Stimulated activated CD4-positive, alpha-beta T cell treated with anti-CD3 and anti-CD28 coated beads, Interleukin-4, amount 100 ng/mL, for 48 hours (primary cell): ENCODE data around the gene KCNK7.
A peak's percentile ranks its signal among the peaks of the same experiment; 100 is the strongest.

ENCODE experiments used
- DNase-seq, 2 donors: peaks; one replicate each; pipeline ENCODE4 v3.0.0-alpha.2; 2020; ENCODE audit warnings: low read depth in 2 of 2

KCNK7 gene

DNA sequence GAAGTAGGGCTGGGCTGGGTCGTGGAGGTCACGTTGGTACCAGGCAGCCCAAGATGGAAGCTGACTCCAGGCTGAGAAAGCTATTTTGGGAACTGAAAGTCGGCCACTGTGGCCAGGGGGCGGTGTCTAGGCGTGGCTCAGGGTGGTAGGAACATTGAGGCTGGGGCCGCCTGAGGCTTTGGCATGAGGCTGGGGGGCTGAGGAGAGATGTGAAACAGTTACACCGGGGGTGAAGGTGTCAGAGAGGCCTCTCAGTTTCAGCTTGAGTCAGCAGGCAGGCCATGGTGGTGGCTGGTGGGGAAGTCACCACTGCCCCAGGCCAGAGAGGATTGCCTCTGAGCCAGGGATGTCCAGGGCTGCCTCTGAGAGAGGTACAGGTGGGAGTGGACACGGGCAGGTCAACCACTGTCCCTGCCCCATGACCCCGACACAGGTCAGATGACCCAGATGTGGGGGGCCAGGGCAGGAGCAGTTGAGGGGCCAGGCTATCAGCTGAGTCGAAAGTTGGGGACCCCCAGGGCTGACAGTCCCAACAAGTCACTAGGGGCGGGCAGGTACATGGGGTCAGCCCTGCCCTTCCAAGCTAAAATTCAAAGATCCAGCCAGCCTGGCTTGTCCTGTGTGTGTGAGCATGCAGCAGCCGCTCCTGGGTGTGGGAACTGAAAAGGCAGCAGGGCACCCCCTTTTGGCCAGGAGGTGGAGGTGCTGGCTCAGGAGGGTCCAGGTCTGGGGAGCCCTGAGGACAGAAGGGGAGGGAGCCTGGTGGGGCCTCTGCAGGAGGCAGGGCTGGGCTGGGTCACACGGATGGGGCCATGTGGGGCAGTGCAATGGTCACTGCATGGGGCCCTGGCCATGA is 7.2 kb downstream of the KCNK7 start:
- peak; percentile 67 to 68 for DNase-seq

DNA sequence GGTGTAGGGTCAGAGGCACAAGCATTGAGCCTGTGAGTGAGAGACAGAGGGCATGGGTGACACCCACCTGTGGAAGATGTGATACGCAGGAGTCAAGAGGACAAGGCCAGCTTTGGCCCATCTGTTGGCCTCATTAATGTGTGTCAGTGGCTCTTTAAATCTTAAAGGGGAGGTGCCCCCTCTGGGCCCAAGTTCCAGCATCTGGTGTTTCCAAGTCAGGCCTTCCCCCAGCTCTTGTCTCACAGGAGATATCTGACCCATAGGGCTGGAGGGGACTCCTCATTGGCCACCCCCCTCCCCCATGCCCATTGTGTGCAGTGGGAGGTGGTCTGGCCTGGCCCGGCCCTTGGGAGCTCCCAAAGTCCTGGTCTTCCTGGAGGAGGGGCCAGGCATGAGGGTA is 8.9 kb downstream of the KCNK7 start:
- DNase-seq, result no peak

GRCh38 chr11:65586247-65586630 is 9.4 kb downstream of the KCNK7 start:
- no peak for DNase-seq

GRCh38 chr11:65585396-65586246 is 10.0 kb downstream of the KCNK7 start:
- no peak for DNase-seq

- no peak for DNase-seq
Observed at GRCh38 chr11:65584723-65585171, 10.9 kb downstream of the KCNK7 start.

DNA sequence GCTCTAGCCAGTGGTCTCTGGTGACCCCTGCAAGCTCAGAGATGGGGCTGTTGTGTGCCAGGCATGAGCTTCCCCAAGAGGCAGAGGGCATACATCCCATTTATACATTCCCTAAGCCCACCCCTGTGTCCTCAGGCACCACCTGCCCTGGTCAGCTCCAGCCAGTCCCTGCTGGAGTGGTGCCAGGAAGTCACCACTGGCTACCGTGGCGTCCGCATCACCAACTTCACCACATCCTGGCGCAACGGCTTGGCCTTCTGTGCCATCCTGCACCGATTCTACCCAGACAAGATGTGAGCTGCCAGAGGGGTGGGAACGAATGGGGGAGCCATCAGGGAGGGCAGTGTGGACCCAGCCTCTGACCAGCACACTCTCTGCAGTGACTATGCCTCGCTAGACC is 11.5 kb downstream of the KCNK7 start:
- DNase-seq, result no peak

GRCh38 chr11:65583589-65583988 is 12.0 kb downstream of the KCNK7 start:
- no peak for DNase-seq

GRCh38 chr11:65581928-65582327 is 13.7 kb downstream of the KCNK7 start:
- DNase-seq, result no peak

- DNase-seq, result no peak
Observed at GRCh38 chr11:65580756-65581155, 14.8 kb downstream of the KCNK7 start.

DNA sequence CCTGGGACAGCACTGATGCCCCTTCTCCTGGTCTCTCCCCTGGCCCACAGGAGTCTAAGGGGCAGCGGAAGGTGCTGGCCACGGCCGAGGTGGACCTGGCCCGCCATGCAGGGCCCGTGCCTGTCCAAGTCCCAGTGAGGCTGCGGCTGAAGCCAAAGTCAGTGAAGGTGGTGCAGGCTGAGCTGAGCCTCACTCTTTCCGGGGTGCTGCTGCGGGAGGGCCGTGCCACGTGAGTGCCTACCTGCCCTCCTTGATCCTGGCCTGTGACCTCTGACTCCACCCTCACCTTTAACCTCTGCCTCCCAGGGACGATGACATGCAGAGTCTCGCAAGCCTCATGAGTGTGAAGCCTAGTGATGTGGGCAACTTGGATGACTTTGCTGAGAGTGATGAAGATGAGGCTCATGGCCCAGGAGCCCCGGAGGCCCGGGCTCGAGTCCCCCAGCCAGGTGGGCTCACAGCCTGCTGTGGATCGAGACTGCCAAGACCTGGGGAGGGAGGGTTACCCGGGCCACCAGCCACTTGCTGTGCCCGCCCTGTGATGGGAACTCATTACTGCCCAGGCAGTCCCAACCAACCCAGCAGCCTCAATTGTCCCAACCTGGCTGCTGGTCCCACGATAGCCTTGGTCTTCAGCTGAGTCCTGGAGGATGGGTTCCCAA is 15.4 kb downstream of the KCNK7 start:
- DNase-seq, result no peak

GRCh38 chr11:65579291-65579690 is 16.3 kb downstream of the KCNK7 start:
- DNase-seq, result no peak

DNA sequence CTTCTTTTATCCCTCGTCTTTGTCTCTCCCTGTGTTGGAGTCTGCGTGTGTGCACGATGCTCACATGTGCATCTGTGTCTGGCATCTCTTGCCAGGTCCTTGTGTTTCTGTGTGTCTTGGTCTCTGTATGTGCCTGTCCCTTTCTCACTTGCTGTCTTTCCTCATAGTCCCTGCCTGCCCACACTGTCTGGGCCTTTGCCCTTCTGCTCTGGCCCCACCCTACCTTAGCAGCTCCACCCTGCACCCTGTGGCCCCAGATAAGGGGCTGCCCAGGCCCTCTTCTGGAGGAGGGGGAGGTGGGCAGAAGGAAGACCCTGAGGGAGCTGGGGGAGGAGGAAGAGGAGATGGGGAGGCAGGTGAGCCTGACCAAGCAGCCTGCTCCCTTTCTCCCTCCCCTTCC is 16.9 kb downstream of the KCNK7 start:
- no peak for DNase-seq

DNA sequence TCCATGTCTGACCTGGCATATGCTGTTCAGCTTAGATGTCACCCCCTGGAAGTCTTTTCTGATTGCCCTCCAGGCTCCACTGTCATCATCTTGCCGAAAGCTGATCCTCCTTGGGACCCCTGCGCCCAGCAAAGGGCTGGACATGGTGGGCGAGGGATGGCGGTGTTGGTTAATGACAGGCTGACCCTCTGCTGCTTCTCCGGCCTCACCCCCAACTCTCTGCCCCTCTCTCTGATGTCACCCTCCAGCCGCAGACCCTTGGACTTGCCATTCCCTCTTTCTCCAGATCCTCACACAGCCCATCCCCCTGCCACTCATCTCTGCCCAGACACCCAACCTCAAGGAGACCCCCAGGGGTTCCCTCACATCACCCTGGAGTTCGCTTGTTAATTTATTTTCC is 17.5 kb downstream of the KCNK7 start:
- no peak for DNase-seq

GRCh38 chr11:65577756-65578109 is 17.9 kb downstream of the KCNK7 start:
- no peak for DNase-seq

- DNase-seq, result no peak
Observed at GRCh38 chr11:65576867-65577755, 18.5 kb downstream of the KCNK7 start.

DNA sequence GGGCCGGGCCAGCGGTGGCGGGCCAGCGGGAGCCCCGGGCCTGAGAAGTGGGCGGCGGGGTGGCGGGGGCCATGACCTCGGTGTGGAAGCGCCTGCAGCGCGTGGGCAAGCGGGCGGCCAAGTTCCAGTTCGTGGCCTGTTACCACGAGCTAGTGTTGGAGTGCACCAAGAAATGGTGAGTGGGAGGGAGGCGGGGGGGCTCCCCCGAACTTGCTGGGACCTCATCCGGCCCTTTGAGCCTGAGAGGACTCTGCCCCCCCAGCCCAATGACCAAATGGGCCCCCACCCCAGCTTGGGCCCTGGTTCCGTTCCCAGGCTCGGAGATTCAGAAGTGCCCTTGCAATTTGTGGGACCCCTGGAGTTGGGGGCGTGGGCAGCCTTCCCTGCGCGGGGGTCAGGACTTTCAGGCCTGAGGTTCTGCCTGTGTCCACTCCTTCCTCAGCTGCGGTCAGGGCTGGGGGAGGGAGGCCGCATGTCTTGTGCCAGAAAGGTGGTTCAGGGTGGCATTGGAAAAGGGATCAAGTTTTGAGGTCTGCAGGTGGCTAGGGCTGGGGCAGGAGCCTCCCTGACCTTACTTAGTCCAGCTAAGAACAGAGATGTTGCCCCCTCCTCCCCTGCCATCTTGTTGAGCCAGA is 19.3 kb downstream of the KCNK7 start:
- no peak for DNase-seq

DNA sequence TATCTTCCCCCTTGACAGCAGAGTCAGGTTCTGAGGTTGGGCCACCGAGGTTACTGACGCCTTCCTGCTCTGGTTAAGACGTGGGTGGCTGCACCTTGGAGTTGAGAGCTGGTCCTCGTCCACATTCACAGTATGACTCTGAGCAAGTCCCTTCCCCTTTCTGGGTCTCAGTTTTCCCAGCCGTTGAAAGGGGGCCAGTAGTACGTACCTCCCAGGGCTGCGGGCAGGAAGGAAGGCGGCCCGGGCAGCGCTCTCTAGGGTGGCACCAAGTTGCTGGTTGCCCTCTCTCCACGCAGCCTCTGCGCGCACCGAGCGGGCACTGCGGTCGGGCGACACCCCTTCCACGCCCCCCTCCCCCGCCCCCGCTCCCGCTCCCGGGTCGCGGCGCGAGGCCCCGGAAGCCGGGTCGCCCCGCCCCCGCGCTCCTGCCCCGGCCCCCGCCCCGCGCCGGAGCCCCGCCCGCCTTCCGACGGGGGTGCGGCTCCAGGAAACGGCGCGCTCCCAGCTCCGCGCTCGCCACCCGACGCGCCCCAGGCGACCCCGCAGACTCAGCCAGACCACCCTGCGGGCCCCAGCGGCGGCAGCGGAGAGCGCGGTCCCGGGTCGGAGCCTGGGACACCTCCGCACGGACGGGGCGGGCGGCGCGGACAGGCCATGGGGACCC is 19.9 kb downstream of the KCNK7 start, which contains the start of gene EHBP1L1:
Gene EHBP1L1 (plus strand): TSS at position 486 of the 664 bp plus-strand sequence. CDS start 250 bp downstream, outside the sequence.
- peak; percentile 61 to 76 for DNase-seq

- DNase-seq, result no peak
Observed at GRCh38 chr11:65574811-65575567, 20.6 kb downstream of the KCNK7 start.

DNA sequence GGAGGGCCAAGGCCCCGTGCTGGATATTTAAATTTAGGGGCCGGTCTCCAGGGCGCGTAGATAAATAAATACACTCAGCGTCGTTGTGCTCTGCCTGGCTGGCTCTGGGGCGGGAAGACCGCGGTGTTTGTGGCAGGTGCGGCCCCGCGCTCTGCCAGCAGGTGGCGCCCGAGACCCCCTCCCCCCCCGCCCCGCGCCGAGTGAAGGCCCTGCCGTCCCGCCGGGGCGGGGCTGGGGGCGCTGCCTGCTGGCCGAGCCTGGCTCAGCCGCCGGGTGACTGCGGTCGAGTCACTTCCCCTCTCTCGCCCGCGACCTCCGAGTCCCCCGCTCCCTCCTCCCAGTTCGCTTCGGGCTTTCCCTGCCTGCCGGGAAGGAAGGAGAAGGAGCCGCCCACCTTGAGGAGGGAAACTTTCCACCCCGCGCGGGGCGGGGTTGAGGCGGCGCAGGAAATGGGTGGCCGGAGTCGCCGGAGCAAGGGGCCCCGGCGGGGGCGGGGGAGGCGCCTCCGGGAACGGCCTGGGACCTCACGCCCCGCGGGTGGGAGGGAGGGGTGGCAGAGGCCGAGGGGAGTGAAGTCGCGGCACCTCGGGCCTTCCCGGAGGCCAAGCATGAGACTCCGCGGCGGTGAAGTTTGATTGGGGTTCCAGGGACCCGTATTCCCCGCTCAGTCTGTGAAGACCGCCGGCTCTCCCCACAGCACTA is 21.3 kb downstream of the KCNK7 start:
- DNase-seq, result peak; percentile 81 to 92
